SK-N-SH (cell line): Measurements from ENCODE around the gene NAA11. TPM values are rescaled to one million over a fixed set of nuclear protein-coding genes. Genes with fewer than 3 reads are reported as not detected.

Source experiments
- CTCF ChIA-PET: fragments of 300-600, 350-600 bp; formaldehyde crosslinking; extraction: SDS; loops from one replicate; lab custom pipeline; 2021; lab: Yijun Ruan, JAX
- POLR2A ChIA-PET: fragments of 350-600 bp; sonication (Branson Sonifier 250); formaldehyde crosslinking; extraction: SDS; loops from one replicate; lab custom pipeline; 2020; ENCODE audit warnings: antibody characterized with exemption, inconsistent platforms; lab: Yijun Ruan, JAX
- DNase-seq: peaks from one replicate; pipeline ENCODE4 v3.0.0; 2012
- H2AFZ ChIP-seq: fragments of 200-600 bp; sonication (generic); 2 replicates; pipeline ENCODE4 v1.8.1; 2016; ENCODE audit warnings: antibody characterized with exemption, mild to moderate bottlenecking, low read depth
- H3F3A ChIP-seq: fragments of 200-600 bp; sonication (generic); replicated peaks from 2 replicates; pipeline ENCODE3; 2016; ENCODE audit warnings: antibody characterized with exemption, mild to moderate bottlenecking; ENCODE audit not compliant: insufficient read depth
- H3K27ac ChIP-seq, 2 experiments: fragments of 200-500 bp in 1 of 2; fragments of 200-600 bp in 1 of 2; sonication (Bioruptor generic) in 1 of 2; sonication (generic), shearing (Covaris generic) in 1 of 2; 2 replicates each; pipeline versions ENCODE4 v1.5.1 to v1.6.1; 2014 to 2016; ENCODE audit warnings: low read depth in 2 of 2, inconsistent platforms in 1 of 2, low read length in 1 of 2, mild to moderate bottlenecking in 1 of 2, mixed read lengths in 1 of 2
- H3K27me3 ChIP-seq: fragments of 200-600 bp; sonication (generic), shearing (Covaris generic); 2 replicates; pipeline ENCODE4 v1.6.1; 2016; ENCODE audit warnings: mixed run types; ENCODE audit not compliant: insufficient read depth
- H3K36me3 ChIP-seq, 2 experiments: fragments of 200-500 bp in 1 of 2; fragments of 200-600 bp in 1 of 2; sonication (Bioruptor generic) in 1 of 2; sonication (generic) in 1 of 2; replicated peaks in 1 of 2; 2 replicates each; pipeline versions ENCODE3 to v1.5.1; 2014 to 2016; ENCODE audit warnings: low read length in 1 of 2, mild to moderate bottlenecking in 1 of 2; ENCODE audit not compliant: insufficient read depth in 2 of 2, control insufficient read depth in 1 of 2
- H3K4me1 ChIP-seq, 2 experiments: fragments of 200-500 bp in 1 of 2; fragments of 200-600 bp in 1 of 2; sonication (Bioruptor generic) in 1 of 2; sonication (generic), shearing (Covaris generic) in 1 of 2; 2 replicates each; pipeline versions ENCODE4 v1.5.1 to v1.6.1; 2014 to 2016; ENCODE audit warnings: low read depth in 1 of 2, low read length in 1 of 2, mixed run types in 1 of 2; ENCODE audit not compliant: insufficient read depth in 2 of 2, control insufficient read depth in 1 of 2
- H3K4me2 ChIP-seq: fragments of 200-600 bp; sonication (generic), shearing (Covaris generic); 2 replicates; pipeline ENCODE4 v1.6.1; 2017; ENCODE audit warnings: mixed run types
- H3K4me3 ChIP-seq, 2 experiments: fragments of 200-500 bp in 1 of 2; fragments of 200-600 bp in 1 of 2; sonication (Bioruptor generic) in 1 of 2; sonication (generic), shearing (Covaris generic) in 1 of 2; 2 replicates each; pipeline versions ENCODE4 v1.5.1 to v1.8.1; 2014 to 2016; ENCODE audit warnings: low read depth in 2 of 2, inconsistent platforms in 1 of 2, low read length in 1 of 2, mild to moderate bottlenecking in 1 of 2, mixed read lengths in 1 of 2, moderate library complexity in 1 of 2
- H3K79me2 ChIP-seq: fragments of 200-600 bp; sonication (generic); 2 replicates; pipeline ENCODE4 v1.8.1; 2017; ENCODE audit warnings: mild to moderate bottlenecking; ENCODE audit not compliant: insufficient read depth
- H3K9ac ChIP-seq: fragments of 200-600 bp; sonication (generic); 2 replicates; pipeline ENCODE4 v1.6.1; 2017; ENCODE audit warnings: mixed run types
- H3K9me2 ChIP-seq: fragments of 200-600 bp; sonication (generic); 2 replicates; pipeline ENCODE4 v1.6.1; 2017; ENCODE audit warnings: mixed run types
- H3K9me3 ChIP-seq: fragments of 200-600 bp; sonication (generic); 2 replicates; pipeline ENCODE4 v1.6.1; 2017; ENCODE audit warnings: mixed run types, mild to moderate bottlenecking, moderate library complexity
- H4K20me1 ChIP-seq: fragments of 200-600 bp; sonication (generic); 2 replicates; pipeline ENCODE4 v1.6.1; 2017; ENCODE audit warnings: mild to moderate bottlenecking, mixed run types; ENCODE audit not compliant: insufficient read depth
- CHD2 ChIP-seq: fragments of 150-350 bp; IDR thresholded peaks from 2 replicates; pipeline ENCODE4 v1.6.1; 2018; ENCODE audit warnings: low read length; ENCODE audit not compliant: partially characterized antibody
- ELF1 ChIP-seq: IDR thresholded peaks from 2 replicates; pipeline ENCODE4 v1.4.0; 2012
- EP300 ChIP-seq, 2 experiments: IDR thresholded peaks; 2 replicates each; pipeline versions ENCODE4 v1.4.0 to v1.6.1; 2012; ENCODE audit warnings: borderline replicate concordance in 1 of 2, low read depth in 1 of 2, low read length in 1 of 2
- FOSL2 ChIP-seq: IDR thresholded peaks from 2 replicates; pipeline ENCODE4 v1.4.0; 2012; ENCODE audit warnings: low read depth, mild to moderate bottlenecking, moderate library complexity, borderline replicate concordance
- FOXJ3 ChIP-seq: sonication (generic); formaldehyde crosslinking; IDR thresholded peaks from 2 replicates; pipeline ENCODE4 v1.5.1; 2020; ENCODE audit warnings: mild to moderate bottlenecking, missing genetic modification reagents
- GABPA ChIP-seq: IDR thresholded peaks from 2 replicates; pipeline ENCODE4 v1.4.0; 2012; ENCODE audit warnings: low read depth, mild to moderate bottlenecking
- JUND ChIP-seq: IDR thresholded peaks from 2 replicates; pipeline ENCODE4 v1.4.0; 2012
- NFIC ChIP-seq: IDR thresholded peaks from 2 replicates; pipeline ENCODE4 v1.4.0; 2012; ENCODE audit warnings: borderline replicate concordance
- RFX5 ChIP-seq: IDR thresholded peaks from 2 replicates; pipeline ENCODE4 v1.6.1; 2012; ENCODE audit warnings: mild to moderate bottlenecking, improper control_type of control experiment, low read length
- RXRA ChIP-seq: IDR thresholded peaks from 2 replicates; pipeline ENCODE4 v1.4.0; 2012; ENCODE audit warnings: low read depth, mild to moderate bottlenecking, borderline replicate concordance
- TAF1 ChIP-seq: IDR thresholded peaks from 2 replicates; pipeline ENCODE4 v1.6.1; 2012; ENCODE audit warnings: low read depth, mild to moderate bottlenecking, low read length, moderate library complexity, borderline replicate concordance
- TEAD4 ChIP-seq: IDR thresholded peaks from 2 replicates; pipeline ENCODE4 v1.4.0; 2012; ENCODE audit warnings: mild to moderate bottlenecking, borderline replicate concordance; ENCODE audit not compliant: insufficient read depth
- WGBS: methylation state at CpG from one replicate; pipeline ENCODE4 v1.1.6; 2017; ENCODE audit warnings: low lambda C conversion rate; 5-methylcytosine and 5-hydroxymethylcytosine counted together
- polyA plus RNA-seq, 3 experiments: library from polyadenylated mRNA; depleted of rRNA; stranded (reverse); fragments of >200 nt; gene quantifications; 2 replicates each; pipeline ENCODE4 v1.2.3, GENCODE V29; 2012
- TF ChIP-seq, protein P1 (sequence below): fragments of 150-350 bp; IDR thresholded peaks from 2 replicates; pipeline ENCODE4 v1.6.1; 2016; ENCODE audit warnings: mild to moderate bottlenecking, low read depth, low read length
- TF ChIP-seq, protein P2 (sequence below): IDR thresholded peaks from 2 replicates; pipeline ENCODE4 v1.4.0; 2012; ENCODE audit warnings: low read depth, borderline replicate concordance
- TF ChIP-seq, protein P3 (sequence below): fragments of 200-600 bp; sonication (generic); IDR thresholded peaks from 2 replicates; pipeline ENCODE4 v1.6.1; 2017; ENCODE audit warnings: antibody characterized with exemption, mild to moderate bottlenecking, moderate library complexity

NAA11 gene
- polyA plus RNA-seq, 1 of the 3 experiments (the other 2 are of a cell fraction), result not detected

- POLR2A ChIA-PET, result no interaction called here
- H4K20me1 ChIP-seq, result no peaks in the 10 kb centered on the region
- H3K9me3 ChIP-seq, result no peaks in the 10 kb centered on the region
- TF ChIP-seq GABPA, result no peak
- TF ChIP-seq TEAD4, result no peak
- TF ChIP-seq ELF1, result no peak
- TF ChIP-seq, protein P1, sequence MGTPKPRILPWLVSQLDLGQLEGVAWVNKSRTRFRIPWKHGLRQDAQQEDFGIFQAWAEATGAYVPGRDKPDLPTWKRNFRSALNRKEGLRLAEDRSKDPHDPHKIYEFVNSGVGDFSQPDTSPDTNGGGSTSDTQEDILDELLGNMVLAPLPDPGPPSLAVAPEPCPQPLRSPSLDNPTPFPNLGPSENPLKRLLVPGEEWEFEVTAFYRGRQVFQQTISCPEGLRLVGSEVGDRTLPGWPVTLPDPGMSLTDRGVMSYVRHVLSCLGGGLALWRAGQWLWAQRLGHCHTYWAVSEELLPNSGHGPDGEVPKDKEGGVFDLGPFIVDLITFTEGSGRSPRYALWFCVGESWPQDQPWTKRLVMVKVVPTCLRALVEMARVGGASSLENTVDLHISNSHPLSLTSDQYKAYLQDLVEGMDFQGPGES, result no peak
- TF ChIP-seq, protein P2, sequence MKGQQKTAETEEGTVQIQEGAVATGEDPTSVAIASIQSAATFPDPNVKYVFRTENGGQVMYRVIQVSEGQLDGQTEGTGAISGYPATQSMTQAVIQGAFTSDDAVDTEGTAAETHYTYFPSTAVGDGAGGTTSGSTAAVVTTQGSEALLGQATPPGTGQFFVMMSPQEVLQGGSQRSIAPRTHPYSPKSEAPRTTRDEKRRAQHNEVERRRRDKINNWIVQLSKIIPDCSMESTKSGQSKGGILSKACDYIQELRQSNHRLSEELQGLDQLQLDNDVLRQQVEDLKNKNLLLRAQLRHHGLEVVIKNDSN, result no peak
- TF ChIP-seq RFX5, result no peak
- TF ChIP-seq, protein P3, sequence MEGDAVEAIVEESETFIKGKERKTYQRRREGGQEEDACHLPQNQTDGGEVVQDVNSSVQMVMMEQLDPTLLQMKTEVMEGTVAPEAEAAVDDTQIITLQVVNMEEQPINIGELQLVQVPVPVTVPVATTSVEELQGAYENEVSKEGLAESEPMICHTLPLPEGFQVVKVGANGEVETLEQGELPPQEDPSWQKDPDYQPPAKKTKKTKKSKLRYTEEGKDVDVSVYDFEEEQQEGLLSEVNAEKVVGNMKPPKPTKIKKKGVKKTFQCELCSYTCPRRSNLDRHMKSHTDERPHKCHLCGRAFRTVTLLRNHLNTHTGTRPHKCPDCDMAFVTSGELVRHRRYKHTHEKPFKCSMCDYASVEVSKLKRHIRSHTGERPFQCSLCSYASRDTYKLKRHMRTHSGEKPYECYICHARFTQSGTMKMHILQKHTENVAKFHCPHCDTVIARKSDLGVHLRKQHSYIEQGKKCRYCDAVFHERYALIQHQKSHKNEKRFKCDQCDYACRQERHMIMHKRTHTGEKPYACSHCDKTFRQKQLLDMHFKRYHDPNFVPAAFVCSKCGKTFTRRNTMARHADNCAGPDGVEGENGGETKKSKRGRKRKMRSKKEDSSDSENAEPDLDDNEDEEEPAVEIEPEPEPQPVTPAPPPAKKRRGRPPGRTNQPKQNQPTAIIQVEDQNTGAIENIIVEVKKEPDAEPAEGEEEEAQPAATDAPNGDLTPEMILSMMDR, result no peak
- TF ChIP-seq EP300 (IDR thresholded peaks at IDR 0.05; ENCODE audit: borderline replicate concordance in 1 of 2, low read depth in 1 of 2, low read length in 1 of 2), result no peak
- DNase-seq, result no peak
- no peak overlapping the region for H2AFZ ChIP-seq
- H3K36me3 ChIP-seq, result no peaks in the 10 kb centered on the region
- H3F3A ChIP-seq, result no peaks in the 10 kb centered on the region
- no peak overlapping the region for H3K4me3 ChIP-seq
- no peak overlapping the region for H3K27ac ChIP-seq
- H3K4me1 ChIP-seq, result no peaks in the 10 kb centered on the region
- H3K79me2 ChIP-seq, result no peaks in the 10 kb centered on the region
- H3K27me3 ChIP-seq, result no peaks in the 10 kb centered on the region
- CTCF ChIA-PET, result interaction anchor here (1.5 kb wide), 1 partner anchor 10 kb away, joined by 4 read pairs; no protein-coding TSS in a partner anchor
- no peak overlapping the region for H3K9ac ChIP-seq
- H3K9me2 ChIP-seq, result no peaks in the 10 kb centered on the region
- H3K4me2 ChIP-seq, result no peak overlapping the region
- WGBS, result 49% methylated on average over 4 of the region's 4 CpGs
Observed at GRCh38 chr4:79308137-79308536, 17.7 kb downstream of the NAA11 start.

- Histone ChIP-seq H3K36me3 (no peaks in the 10 kb centered on the region), H3K27ac (no peak overlapping the region), H3K4me2 (no peak overlapping the region), H3K27me3 (no peaks in the 10 kb centered on the region), H3K79me2 (no peaks in the 10 kb centered on the region), H3K9me3 (no peaks in the 10 kb centered on the region), H3F3A (no peaks in the 10 kb centered on the region), H4K20me1 (no peaks in the 10 kb centered on the region), H3K4me1 (no peaks in the 10 kb centered on the region), H2AFZ (no peak overlapping the region), H3K9ac (no peak overlapping the region), H3K4me3 (no peak overlapping the region), H3K9me2 (no peaks in the 10 kb centered on the region)
- ChIA-PET POLR2A (no interaction called here), CTCF (no interaction called here)
- TF ChIP-seq CHD2, result no peak
- no peak for TF ChIP-seq FOXJ3 (CRISPR knock-in tag)
- TF ChIP-seq, protein P1, result no peak
- no peak for TF ChIP-seq FOSL2
- TF ChIP-seq RXRA, result no peak
- no peak for TF ChIP-seq TAF1
- TF ChIP-seq NFIC, result no peak
- no peak for TF ChIP-seq JUND
- DNase-seq, result no peak
- 65% methylated on average over 3 of the region's 3 CpGs for WGBS
Observed at GRCh38 chr4:79306795-79307194, 19.1 kb downstream of the NAA11 start.
